ENCODE results near the gene DCUN1D1. TPM values are rescaled to one million over a fixed set of nuclear protein-coding genes. Genes with fewer than 3 reads are reported as not detected.
A peak's percentile ranks its signal among the peaks of the same experiment; 100 is the strongest.

DCUN1D1 gene
- total RNA-seq, 1 experiment from 2014 or later: 71.7 TPM

DNA sequence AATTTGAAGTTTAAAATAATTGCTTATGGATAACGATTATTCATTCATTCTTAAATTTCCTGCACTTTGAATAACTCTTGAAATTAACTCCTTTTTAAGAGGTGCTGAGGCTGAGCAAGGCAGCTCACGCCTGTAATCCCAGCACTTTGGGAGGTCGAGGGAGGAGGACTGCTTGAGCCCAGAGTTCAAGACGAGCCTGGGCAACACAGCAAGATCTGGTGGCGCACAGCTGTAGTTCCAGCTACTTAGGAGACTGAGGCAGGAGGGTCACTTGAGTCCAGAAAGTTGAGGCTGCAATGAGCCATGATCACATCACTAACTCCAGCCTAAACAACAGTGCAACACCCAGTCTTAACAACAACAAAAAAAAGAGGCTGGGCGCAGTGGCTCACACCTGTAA, 8.0 kb downstream of the DCUN1D1 start:
- H3K4ac ChIP-seq (ENCODE audit: low read depth, low read length): no peak overlapping the region

More for the DNA sequence above, 8.0 kb downstream of the DCUN1D1 start:
- H3K79me2 ChIP-seq (ENCODE audit: insufficient read depth, low read length): peaks cover 27% of the 10 kb centered on the region
- H2BK120ac ChIP-seq (ENCODE audit: low read depth, low read length, poor library complexity, severe bottlenecking): no peak overlapping the region
- H3K36me3 Mint-ChIP-seq (ENCODE audit: insufficient read depth in 1 of 3, low read depth in 3 of 3): no peaks in the 10 kb centered on the region; a peak in 1 of 7 replicates
- no peak overlapping the region for H2BK20ac ChIP-seq (ENCODE audit: low read depth, low read length, poor library complexity, severe bottlenecking)
- H2AK5ac ChIP-seq (ENCODE audit: insufficient read length, low read length): no peak overlapping the region
- H3K9me3 Mint-ChIP-seq: no peaks in the 10 kb centered on the region
- TF ChIP-seq, protein P1, sequence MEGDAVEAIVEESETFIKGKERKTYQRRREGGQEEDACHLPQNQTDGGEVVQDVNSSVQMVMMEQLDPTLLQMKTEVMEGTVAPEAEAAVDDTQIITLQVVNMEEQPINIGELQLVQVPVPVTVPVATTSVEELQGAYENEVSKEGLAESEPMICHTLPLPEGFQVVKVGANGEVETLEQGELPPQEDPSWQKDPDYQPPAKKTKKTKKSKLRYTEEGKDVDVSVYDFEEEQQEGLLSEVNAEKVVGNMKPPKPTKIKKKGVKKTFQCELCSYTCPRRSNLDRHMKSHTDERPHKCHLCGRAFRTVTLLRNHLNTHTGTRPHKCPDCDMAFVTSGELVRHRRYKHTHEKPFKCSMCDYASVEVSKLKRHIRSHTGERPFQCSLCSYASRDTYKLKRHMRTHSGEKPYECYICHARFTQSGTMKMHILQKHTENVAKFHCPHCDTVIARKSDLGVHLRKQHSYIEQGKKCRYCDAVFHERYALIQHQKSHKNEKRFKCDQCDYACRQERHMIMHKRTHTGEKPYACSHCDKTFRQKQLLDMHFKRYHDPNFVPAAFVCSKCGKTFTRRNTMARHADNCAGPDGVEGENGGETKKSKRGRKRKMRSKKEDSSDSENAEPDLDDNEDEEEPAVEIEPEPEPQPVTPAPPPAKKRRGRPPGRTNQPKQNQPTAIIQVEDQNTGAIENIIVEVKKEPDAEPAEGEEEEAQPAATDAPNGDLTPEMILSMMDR (conservative IDR thresholded peaks at IDR 0.05): no peak
- H2AFZ ChIP-seq (ENCODE audit: low read length): no peak overlapping the region
- DNase-seq: no peak
- H3K23me2 ChIP-seq (ENCODE audit: insufficient read length, low read depth, low read length, poor library complexity, severe bottlenecking): no peaks in the 10 kb centered on the region
- H3K27me3 ChIP-seq (ENCODE audit: insufficient read depth, low read length): no peaks in the 10 kb centered on the region
- H4K8ac ChIP-seq (replicated peaks; ENCODE audit: insufficient read length, low read depth, low read length): no peak overlapping the region
- H2BK5ac ChIP-seq (ENCODE audit: insufficient read length, low read length): no peak overlapping the region
- H4K91ac ChIP-seq (ENCODE audit: insufficient read length, low read depth, low read length): no peak overlapping the region
- H3K79me1 ChIP-seq (ENCODE audit: insufficient read depth, low read depth, low read length, poor library complexity, severe bottlenecking): peaks cover 5% of the 10 kb centered on the region
- H2BK15ac ChIP-seq (ENCODE audit: low read depth, low read length): no peak overlapping the region
- H3K4me1 ChIP-seq (ENCODE audit: insufficient read depth, low read length): no peaks in the 10 kb centered on the region; the same call in 1 of the 2 replicates
- no CpG with 5 or more reads among the region's 6 CpGs for WGBS (ENCODE audit: extremely low coverage, insufficient read length, low lambda C conversion rate)
- H3K4me3 Mint-ChIP-seq: no peak overlapping the region
- H3K4me2 ChIP-seq (ENCODE audit: insufficient read depth, insufficient read length, low read length): no peak overlapping the region
- H3K56ac ChIP-seq (ENCODE audit: insufficient read length, low read depth, low read length): no peak overlapping the region
- H2BK12ac ChIP-seq (ENCODE audit: insufficient read length, low read depth, low read length): no peak overlapping the region
- no peak overlapping the region for H3K23ac ChIP-seq (ENCODE audit: insufficient read length, low read depth, low read length)
- H4K5ac ChIP-seq (ENCODE audit: insufficient read length, low read depth, low read length): no peak overlapping the region
- H3T11ph ChIP-seq (ENCODE audit: low read length): no peak overlapping the region
- no peaks in the 10 kb centered on the region for H3K27me3 Mint-ChIP-seq (ENCODE audit: low read depth)
- H4K20me1 ChIP-seq (ENCODE audit: control insufficient read depth, insufficient read depth, insufficient read length): no peaks in the 10 kb centered on the region
- no peak overlapping the region for H3K14ac ChIP-seq (ENCODE audit: insufficient read depth, low read length)
- no peak overlapping the region for H3K18ac ChIP-seq (ENCODE audit: insufficient read length, low read depth, low read length)
- no peaks in the 10 kb centered on the region for H3K9me3 ChIP-seq (ENCODE audit: control insufficient read depth, low read depth, low read length)
- no peak overlapping the region for H3K27ac ChIP-seq (ENCODE audit: insufficient read length, low read depth, low read length)
- H3K27ac Mint-ChIP-seq: peak overlapping the region in 2 of 3 experiments; percentile 74 to 87; a peak in 4 of 7 replicates
- H3K4me1 Mint-ChIP-seq: peaks cover 36 to 42% of the 10 kb centered on the region in 2 experiments
- H3K9ac ChIP-seq (ENCODE audit: extremely low read depth, insufficient read length, low read length): no peak overlapping the region
